A549 treated with ZK216348 at 1 μM for 4 hours (cell line): ENCODE results near the gene ETDB. TPM values are rescaled to one million over a fixed set of nuclear protein-coding genes. Genes with fewer than 3 reads are reported as not detected.

Source experiments
- total RNA-seq: library from RNA; stranded (reverse); fragments of 200-300 nt; extraction: Qiagen RNA extraction; gene quantifications from 5 replicates; pipeline ENCODE4 v1.2.3, GENCODE V29; 2022; ENCODE audit warnings: low read depth

ETDB gene
- total RNA-seq = not detected in 5 replicates

GRCh38 chrX:135120056-135120576 lies at the start of gene ETDB:
Gene ETDB (minus strand): TSS chrX:135120526. CDS start chrX:135119261, 1,265 bp downstream.

Other genes with a start within 250 kb of the ETDB start
- gene MOSPD1, start 205.3 kb downstream of the ETDB start, total RNA-seq = 15.2 to 30.8 TPM (median 20.1 TPM) in 5 replicates
- 0.09 to 0.18 TPM (median 0.15 TPM) in 4 of 5 replicates, not detected in the other for gene SMIM10, start 129.5 kb downstream of the ETDB start, total RNA-seq
- gene RTL8B, start 98.0 kb downstream of the ETDB start, total RNA-seq = 7.9 to 9.7 TPM (median 9.2 TPM) in 5 replicates
- gene RTL8C, start 88.2 kb downstream of the ETDB start, total RNA-seq = 117 to 231 TPM (median 196 TPM) in 5 replicates
- 145 to 186 TPM (median 181 TPM) in 5 replicates for gene RTL8A, start 68.4 kb downstream of the ETDB start, total RNA-seq
- gene SMIM10L2B, start 21.8 kb downstream of the ETDB start, total RNA-seq = 0.09 to 0.14 TPM in 2 of 5 replicates, not detected in the others
- gene CT55, start 50.9 kb upstream of the ETDB start, total RNA-seq = not detected in 5 replicates
- gene ETDA, start 131.5 kb upstream of the ETDB start, total RNA-seq = not detected in 5 replicates
- gene ETDC, start 189.0 kb upstream of the ETDB start, total RNA-seq = not detected in 5 replicates
- gene ZNF75D, start 223.6 kb upstream of the ETDB start, total RNA-seq = 2.5 to 4.1 TPM (median 3.4 TPM) in 5 replicates
- gene ZNF449, start 224.3 kb upstream of the ETDB start, total RNA-seq = 2.1 to 4.3 TPM (median 3.9 TPM) in 5 replicates